ENCODE data around the gene TSC1.

DNA sequence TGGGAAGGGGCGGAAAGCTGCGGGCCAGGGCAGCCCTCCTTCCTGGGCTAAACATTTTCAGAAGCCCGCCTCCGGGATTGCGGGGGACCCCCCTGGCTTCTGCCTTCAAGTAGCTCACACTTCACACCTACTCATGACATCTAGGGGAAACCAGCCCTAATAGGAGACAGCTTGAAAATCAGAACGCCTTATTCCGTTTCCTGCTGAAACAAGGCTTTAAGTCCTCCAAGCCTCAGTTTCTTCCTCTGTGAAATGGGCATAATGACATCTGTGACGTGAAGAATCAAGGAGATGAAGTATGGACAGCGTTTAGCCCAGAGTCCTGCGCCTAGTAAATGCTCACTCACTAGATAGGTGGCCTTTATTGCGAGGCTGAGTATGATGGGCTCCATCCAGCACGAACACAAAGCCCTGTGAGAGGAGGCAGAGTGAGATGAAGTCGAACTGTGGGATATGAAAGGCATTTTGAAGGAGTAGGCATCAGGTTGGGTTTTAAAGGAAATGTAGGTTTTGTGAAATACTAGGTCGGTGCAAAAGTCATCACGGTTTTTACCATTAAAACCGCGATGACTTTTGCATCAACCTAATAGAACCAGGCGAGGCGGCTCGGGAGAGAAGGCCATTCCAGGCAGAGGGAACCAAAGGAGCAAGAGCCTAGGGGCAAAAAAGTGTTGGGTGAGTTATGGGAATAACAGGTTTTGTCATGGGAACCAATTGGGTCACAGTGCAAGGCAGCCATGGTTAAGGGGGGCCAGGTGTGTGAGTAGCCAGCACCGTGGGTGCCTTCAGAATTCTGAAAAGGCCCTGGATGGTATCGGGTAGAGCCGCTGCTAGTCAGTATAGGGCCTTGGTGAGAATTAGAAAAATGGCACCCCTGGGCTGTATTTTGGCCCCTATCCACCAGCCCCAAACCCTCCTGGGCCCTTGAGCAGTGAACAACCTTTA, 1.0 kb upstream of the TSC1 start:
- TF ChIP-seq, protein P1, sequence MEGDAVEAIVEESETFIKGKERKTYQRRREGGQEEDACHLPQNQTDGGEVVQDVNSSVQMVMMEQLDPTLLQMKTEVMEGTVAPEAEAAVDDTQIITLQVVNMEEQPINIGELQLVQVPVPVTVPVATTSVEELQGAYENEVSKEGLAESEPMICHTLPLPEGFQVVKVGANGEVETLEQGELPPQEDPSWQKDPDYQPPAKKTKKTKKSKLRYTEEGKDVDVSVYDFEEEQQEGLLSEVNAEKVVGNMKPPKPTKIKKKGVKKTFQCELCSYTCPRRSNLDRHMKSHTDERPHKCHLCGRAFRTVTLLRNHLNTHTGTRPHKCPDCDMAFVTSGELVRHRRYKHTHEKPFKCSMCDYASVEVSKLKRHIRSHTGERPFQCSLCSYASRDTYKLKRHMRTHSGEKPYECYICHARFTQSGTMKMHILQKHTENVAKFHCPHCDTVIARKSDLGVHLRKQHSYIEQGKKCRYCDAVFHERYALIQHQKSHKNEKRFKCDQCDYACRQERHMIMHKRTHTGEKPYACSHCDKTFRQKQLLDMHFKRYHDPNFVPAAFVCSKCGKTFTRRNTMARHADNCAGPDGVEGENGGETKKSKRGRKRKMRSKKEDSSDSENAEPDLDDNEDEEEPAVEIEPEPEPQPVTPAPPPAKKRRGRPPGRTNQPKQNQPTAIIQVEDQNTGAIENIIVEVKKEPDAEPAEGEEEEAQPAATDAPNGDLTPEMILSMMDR (IDR thresholded peaks at IDR 0.05), result no peak
- no peak for TF ChIP-seq EZH2phosphoT487 (IDR thresholded peaks at IDR 0.05)
- TF ChIP-seq EZH2 (IDR thresholded peaks at IDR 0.05), result no peak

Data from neural progenitor cell (in vitro differentiated cells).